ENCODE measurements around the gene EPSTI1.

- TF ChIP-seq EZH2 (IDR thresholded peaks at IDR 0.05; ENCODE audit: insufficient read depth, low read length) (no peak), CTCF (IDR thresholded peaks at IDR 0.05; ENCODE audit: insufficient read depth, low read depth, low read length) (no peak)
Observed at GRCh38 chr13:42946927-42947326, 45.1 kb downstream of the EPSTI1 start.
